Activated naive CD8-positive, alpha-beta T cell treated with anti-CD3 and anti-CD28 coated beads, Interleukin-2, amount 50 U/mL, for 16 hours (primary cell): ENCODE data around the gene PDZRN3.

Source experiments
- DNase-seq: peaks from one replicate; pipeline ENCODE4 v3.0.0-alpha.2; 2020; ENCODE audit warnings: low read depth, low spot score

The PDZRN3 gene

DNA sequence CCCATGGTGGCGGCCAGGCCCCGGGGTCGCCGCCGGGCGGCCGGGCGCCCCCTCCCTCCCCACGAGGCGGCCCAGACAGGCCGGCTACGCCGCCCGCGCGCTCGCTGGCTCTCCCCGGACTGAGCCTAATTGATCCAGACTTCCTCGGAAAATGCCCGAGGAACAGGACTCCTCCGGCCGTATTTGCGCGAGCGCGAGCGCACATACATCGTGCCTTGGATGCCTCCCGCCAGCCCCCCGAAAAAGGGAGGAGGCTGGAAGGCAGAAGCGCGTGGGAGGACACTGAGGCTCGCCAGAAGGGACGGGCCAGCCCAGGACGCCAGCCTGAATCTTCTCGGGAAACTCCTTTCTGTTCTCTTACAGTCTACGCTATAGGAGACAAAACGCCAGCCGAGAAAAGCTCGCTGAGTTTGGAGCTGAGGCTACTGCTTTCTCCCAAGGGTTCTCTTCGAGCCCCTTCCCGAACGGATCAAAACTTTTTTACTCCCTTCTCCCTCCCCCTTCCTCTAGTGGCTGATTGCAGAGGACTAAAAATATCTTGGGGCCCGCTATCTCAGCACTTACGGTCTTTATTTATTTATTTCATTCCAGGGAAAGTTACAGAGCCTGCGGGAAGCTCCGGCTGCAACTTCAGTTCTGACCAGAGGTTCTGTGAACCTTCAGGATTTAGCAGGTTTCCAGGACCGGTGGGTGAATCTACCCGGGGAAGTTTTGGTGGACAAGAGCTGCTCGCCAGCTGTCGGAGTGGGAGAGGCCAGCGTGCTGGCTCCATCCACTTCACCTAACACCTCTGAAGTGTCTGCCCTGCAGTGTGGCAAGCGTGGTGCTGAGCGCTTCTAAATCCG lies at the start of gene PDZRN3:
PDZRN3 (minus strand) TSS at position 121 of the 845 bp plus-strand sequence.
- no peak for DNase-seq

DNA sequence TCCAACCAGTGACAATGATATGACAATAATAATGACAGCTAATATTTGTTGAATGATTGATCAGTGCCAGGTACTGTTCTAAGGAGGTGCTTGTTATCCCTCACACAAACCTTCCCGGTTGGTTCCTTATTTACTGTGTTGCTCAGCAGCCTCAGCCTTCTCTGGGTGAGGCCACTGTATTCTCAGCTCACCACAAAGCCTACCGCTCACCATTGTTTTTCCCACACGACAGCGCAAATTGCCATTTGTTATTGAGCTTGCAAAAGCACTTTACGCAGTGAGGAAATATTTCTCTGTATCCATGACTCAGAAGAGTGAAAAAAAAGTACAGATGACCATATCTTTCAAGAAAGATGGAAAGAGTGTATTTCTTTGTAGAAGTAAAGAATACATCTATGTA lies 49.5 kb upstream of the PDZRN3 start:
- DNase-seq = no peak

DNA sequence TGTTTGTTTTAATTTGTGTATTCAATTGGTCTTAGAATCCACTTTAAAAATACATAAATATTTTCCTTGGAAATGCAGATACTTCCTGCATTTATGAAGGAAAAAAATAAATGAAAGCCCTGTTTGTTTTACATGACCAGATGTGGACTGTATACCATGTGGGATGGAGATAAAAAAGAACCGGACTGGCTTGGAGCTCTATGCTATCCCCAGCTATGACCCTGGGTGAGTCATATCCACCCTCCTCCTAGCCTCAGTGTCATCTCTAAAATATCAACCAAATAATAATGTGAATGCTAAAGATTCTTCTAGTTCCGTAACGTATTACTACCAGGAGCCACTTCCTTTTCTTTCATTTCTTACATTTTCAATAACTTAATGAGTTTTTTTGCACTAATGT lies 44.5 kb upstream of the PDZRN3 start:
- DNase-seq = no peak

DNA sequence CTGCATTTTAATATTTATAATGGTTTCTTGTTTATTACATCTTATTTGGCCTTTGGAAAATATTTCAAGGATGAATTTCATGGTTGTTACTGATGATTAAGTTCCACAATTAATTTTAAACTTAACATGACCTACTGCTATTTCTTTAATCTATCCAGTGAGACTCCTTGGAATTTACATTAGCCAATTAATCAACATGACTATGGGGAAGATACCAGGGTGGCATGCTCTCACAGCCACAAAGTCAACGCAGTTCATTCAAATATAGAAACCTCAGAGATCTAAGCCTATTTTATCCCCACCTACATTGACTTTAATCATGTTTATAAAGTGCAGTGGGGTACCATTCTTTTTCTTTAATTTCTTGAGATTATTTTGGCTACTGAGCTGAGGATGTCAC lies 43.6 kb upstream of the PDZRN3 start:
- DNase-seq = no peak

DNA sequence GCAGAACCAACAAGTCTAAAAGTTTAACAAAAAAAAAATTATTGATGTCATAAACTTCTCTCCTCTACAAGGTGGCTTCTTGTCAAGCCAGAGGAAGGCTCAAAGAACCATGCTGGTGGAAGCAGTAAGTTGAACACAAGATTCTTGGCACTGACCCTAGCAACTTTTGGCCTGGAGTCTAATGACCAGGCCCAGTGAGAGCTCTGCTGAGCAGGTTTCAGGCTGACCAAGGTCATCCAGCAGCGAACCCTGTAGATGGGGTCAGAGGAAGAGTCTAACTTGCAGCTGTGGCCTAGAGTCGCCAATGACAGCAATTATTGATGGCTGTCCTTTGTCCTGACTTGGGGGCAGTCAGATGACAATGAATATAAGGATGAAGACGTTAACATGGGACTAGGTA lies 43.1 kb upstream of the PDZRN3 start:
- DNase-seq = no peak

DNA sequence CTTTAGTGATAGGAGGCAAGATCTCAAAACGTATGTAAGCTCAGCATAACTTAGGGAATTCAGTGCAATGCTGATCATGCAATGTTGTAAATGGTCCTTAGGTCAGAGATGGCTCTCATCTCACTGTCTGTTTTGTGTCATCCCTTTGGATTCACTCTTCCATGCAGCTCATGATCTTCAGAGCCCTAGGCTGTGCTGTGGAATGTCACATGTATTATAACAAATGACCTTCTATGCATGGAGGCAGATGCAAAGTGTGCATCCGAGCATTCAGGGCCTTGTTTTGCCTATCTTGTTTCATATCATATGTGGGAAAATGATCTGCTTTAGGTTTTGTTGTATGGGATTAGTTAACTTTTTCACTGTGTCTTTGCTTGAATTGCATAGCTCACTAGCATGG lies 40.5 kb upstream of the PDZRN3 start:
- DNase-seq = no peak

DNA sequence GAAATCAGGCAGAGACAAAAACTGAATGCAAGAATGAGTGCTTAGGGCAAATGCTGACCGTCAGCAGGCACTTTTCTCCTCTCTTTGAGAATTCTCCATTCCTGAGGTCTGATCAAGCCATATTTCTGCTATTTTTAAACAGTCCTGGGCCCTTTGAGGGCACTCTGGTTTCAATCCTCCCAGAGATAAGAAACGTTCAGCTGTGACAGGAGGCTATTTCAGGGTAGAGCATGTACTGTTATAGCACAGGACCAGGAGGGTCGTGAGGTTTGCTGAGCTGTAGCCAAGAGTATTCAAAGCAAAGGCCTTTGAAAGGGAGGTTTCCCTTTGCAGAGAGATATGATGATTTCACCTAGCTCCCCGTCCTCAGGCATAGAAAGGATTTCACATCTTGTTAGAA lies 39.6 kb upstream of the PDZRN3 start:
- DNase-seq = no peak

DNA sequence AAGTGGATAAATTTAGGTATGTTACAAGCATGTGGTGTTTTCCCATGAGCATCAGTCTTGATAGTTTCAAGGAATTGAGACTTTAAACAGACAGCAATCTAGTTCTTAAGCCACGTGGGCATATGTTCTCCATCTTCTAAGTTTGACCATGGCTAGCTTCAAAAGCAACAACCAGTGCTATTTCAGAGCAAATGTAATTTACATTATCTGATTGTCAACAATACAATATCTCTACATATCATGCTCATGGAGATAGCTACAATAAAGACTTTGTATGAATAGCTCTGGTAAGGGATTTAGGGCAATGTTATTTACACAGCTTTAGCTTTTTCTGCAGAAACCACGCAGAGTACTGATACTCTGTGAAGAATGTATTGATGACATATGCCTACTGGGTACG lies 38.8 kb upstream of the PDZRN3 start:
- no peak for DNase-seq

DNA sequence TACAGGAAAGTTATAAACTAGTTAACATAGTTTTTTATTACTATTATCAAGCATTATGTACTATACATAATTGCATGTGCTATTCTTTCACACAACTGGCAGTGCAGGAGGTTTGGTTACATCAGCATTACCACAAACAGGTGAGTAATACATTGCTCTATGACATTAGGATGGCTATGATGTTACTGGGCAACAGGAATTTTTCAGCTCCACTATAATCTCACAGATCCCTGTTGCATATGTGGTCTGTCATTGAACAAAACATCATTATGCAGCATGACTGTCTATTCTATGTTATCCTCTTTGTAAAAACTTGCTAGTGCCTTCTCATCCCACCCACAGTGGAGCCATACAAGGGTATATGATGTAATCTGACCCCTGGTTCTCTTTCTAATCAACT lies 36.5 kb upstream of the PDZRN3 start:
- DNase-seq = no peak

DNA sequence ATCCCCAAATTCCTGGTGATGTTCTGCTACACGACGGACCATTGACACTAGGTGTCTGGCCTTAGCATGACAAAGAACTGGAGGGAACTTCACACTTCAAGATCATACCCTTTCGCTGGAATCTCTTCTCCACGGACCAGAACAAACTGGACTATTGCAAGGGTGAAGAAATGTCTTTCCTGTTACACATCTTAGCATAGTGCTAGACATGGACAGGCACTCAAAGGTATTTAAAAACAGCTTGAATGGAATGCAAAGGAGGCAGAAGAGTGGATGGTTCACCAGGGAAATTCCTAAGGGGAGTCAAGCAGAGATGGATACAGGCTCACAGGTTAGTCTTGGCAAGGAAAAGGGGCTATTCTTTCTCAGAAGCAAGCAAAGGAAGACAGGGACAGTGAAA lies 33.5 kb upstream of the PDZRN3 start:
- no peak for DNase-seq

DNA sequence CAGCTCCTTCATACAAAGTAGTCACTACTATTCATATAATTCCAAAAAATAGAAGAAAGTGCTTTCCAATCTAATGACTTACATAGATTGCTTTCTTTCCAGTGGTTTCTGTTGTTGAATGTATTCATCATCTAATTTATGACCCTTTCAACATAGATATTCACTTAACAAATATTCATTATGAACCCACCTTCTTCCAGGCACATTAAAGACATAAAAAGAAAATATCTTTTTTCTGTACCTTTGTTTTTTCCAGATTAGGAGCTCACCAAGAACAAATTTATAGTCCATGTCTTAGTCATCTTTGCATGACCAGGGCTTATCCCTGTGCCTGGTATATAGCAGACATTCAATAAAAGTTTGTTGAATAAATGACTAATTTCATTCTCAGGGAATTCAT lies 32.4 kb upstream of the PDZRN3 start:
- no peak for DNase-seq

DNA sequence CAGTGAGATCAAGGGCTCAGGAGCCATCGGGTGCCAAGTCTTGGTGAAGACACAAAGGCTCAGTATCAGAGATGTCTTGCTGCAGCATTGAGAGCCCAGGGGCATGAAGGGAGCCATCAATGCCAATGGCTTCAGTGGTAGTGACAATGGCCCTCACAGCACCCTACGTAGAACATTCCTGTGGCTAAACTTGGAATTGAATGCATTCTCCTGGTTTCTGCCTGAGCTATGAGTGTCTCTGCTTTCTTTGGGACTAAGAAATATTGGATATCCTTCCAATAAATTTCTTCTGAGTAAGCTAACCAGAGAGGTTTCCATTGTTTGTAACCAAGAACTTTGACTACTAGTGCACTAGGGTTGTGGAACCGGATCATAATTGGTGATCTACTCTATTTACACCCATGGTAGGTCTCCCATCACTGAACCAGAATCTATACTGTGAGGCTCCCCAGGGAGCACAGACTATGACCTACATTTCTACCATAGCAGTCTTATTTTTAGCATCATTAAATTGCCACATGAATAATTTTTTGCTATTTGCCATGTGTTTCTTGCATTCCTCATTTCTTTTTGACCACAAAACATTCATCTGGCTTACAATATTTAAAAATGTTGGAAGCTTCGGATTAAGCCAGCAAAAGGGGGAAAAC lies 31.6 kb upstream of the PDZRN3 start:
- DNase-seq = no peak

DNA sequence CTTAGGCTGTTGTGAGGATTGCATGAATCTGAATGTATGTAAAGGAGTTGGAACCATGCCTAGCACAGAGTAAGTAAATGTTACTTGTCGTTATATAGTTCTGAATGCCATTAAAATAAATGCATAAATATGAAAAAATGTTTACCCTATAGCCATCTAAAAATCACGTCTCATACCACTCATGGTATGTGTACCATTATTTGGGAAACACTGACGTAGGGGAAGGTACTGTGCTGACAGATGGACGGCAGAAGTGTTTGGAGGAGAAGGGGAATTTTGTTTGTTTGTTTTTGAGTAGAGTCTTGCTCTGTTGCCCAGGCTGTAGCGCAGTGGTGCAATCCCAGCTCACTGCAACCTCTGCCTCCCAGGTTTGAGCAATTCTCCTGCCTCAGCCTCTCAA lies 30.5 kb upstream of the PDZRN3 start:
- no peak for DNase-seq

DNA sequence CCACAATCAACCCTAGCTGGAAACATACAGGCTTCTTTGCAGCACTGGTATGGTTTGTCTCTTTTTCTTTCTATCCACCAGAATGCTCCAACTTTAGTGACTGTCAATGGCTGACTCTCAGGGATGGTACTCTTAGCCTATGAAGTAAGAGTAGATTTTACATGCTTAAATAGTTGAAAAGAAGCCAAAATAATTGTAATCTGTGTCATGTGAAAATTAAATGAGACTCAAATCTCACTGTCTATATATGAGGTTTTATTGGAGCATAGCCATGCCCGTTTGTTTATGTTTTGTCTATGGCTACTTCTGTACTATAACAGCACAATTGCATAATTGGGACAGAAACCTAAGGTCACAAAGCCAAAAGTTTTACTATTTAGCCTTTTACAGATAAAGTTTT lies 29.1 kb upstream of the PDZRN3 start:
- DNase-seq = no peak

DNA sequence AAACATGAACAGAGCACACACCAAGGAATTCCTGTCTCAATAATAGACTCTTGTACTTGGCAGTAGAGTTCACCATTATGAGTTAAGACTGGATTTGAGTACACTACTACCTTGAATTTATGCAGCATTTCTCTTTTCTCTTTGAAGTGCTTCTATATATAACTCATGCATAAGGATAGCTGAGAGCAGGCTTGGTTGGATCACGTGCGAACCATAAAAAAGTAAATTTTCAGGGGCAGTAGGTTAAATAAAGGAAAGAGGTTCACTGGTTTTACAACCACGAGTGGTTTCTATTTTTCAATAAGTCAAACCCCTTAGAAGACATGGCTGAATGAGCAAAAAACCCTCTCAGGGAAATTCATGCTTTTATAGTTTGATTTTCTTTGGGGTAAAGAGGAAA lies 28.6 kb upstream of the PDZRN3 start:
- DNase-seq = no peak

DNA sequence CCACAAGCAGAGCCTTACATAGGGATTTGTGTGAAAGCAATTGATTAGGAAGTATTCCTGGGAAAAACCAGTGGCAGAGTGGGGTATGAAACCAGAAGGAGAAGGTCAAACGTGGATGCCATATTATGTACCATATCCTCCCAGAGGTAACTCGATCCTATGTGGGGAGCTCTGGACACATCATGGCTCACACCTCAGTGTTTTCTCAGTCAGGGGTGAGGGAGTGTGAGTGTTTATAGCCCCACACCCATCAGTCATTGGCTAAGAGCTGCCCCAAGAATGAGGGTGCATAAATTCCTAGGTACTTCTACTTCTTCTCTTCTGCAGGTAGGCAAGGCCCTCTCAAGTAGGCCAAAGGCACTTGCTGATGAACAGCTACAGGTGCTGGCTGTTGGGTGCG lies 28.2 kb upstream of the PDZRN3 start:
- DNase-seq = no peak

DNA sequence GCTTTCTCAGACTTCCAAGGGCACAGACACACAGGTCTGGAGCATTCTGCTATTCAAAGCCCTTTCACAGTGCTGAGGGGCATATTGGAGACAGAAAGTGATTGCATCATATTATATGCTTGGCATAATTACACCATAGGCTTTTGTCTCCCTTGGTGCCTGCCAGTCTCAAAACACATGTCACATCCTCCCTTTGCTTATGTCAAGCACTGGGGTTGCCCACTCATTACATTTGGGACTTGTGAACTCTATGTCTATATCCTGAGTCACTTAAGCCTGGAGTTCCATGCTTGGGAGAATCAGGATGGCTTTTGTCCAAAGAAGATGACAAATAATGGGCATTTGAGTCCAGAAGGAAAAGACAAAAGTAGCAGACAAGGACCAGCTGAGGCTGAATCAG lies 12.3 kb upstream of the PDZRN3 start:
- no peak for DNase-seq

DNA sequence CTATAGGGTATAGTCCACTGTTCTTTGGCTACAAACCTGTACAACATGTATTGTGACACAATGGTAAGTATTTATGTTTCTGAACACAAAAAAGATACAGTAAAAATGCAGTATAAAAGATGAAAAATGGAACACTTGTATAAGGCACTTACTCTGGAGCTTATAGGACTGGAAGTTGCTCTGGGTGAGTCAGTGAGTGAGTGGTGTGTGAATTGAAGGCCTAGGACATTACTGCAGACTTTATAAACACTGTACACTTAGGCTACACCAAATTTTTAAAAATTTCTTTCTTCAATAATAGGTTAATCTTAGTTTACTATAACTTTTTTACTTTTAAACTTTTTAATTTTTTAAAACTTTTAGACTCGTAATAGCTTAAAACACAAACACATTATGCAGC lies 10.5 kb upstream of the PDZRN3 start:
- DNase-seq = no peak

DNA sequence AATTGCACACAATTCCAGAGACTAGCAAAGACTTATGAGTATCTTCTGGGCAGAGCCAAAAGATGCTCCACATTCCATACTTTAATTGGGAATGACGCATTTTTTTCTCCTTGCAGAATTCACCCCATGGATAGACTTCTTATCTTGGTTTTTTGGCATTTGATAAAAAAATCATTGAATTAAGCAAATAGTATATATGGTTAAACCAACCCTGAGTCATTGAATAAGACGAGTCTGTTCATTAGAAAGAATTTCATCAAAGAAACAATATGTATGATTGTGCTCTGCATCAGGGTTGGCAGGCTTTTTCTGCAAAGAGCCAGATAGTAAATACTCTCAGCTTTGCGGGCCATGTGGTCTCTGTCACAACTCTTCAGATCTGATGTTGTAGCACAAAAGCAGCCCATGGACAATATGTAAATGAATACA lies 9.2 kb upstream of the PDZRN3 start:
- no peak for DNase-seq

DNA sequence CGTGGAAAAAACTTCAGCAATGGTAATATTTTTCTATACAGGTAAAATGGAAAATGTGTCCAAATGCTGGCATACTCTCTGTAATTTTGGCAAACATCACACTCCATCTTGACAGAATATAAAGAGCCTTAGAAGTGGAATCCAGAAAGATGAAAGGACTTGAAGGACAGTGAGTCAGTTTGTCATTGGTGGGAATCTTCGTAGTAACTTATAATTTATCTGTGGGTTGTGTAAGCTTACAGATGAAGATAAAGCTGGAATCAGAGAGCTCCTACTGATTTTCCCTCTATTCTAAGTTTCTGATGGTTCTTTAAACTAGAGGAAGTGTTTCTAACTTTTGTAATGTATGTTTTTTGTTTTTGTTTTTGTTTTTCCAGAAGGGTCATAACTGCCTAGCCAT lies 8.7 kb upstream of the PDZRN3 start:
- DNase-seq = no peak

DNA sequence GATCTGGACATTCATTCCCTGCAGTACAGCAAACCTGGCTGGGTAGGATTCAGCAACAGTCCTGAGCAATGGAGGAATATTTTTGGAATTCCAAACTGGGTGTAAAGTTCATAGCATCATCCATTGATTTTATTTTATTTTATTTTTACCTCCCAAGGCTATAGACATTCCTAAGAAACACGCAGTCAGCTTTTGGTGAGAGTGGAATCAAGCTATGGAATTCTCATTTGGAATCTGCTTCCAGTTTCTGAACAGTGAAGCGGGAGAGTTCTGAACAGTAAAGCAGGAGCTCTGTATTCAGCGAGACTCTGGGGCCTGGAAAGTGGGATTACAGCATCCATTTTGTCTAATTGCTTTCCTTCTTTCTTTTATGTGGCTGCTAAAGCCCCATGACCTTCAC lies 1.4 kb upstream of the PDZRN3 start:
- no peak for DNase-seq

DNA sequence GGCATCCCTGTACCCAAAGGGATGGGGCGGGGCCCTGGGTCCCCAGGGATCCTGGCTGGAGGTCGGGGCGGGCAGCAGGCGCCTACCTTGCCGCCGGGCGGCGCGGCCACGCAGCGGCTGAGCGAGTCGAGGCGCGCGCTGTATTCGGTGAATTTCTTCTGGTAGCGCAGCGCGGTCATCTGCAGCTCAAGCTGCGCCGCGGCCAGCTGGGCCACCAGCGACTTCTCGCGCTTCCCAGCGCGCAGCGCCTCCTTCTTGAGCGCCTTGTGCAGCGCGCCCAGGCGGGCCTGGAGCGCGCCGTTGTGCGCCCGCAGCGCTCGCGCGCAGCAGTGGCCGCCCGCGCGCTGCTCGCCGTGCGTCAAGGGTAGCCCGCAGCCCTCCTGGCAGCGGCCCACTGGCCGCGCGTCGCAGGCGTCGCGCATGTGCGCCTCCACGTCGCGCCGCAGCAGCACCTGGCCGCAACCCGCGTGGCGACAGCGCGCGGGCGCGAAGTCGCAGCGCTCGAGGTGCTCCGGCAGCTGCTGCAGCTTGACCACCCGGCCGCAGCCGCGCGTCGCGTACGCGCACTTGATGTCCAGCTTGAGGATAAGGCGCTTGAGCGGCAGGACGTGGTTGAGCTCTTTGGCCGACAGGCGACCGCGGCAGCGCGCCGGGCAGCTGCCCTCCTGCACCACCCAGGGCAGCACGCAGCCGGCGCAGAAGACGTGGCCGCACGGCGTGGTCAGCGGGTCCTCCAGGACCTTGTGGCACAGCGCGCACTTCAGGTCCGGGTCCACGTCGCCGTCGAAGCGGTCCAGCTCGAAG lies 522 bp downstream of the PDZRN3 start:
- no peak for DNase-seq

DNA sequence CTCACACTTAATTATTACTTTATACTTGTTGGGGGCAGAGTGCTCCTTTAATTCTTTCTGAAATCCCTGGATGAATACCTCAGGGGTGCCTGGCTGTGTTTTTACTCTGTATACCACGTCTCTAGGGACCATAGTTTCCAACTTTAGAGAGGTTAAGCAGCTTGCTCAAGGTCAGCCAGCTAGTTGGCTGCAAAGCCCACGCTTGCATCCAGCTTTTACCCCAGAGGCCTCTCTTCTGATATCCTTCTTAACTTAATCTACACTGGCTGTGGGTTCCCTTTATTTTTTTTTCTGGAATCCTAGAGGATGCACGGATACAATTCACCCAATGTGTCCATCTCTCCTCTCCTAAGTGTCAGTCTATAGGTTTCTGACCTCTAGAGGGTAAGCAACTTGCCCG lies 1.4 kb downstream of the PDZRN3 start:
- DNase-seq = no peak
